GM18505 (cell line): ENCODE data around the gene MALRD1.

ENCODE experiments used
- ATAC-seq: cut with Tn5 transposase; IDR thresholded peaks from one replicate; pipeline ENCODE4 v1.9.1; 2021; ENCODE audit not compliant: unreplicated experiment
- POLR2A ChIP-seq: IDR thresholded peaks from 4 replicates; pipeline ENCODE4 v1.6.1; 2011; ENCODE audit warnings: borderline replicate concordance; ENCODE audit not compliant: insufficient read depth, insufficient read length; ENCODE audit errors: extremely low read depth

The MALRD1 gene

GRCh38 chr10:19629567-19629966, 581.0 kb downstream of the MALRD1 start:
- no peak for TF ChIP-seq POLR2A
- ATAC-seq, result no peak

GRCh38 chr10:19634163-19634562, 585.6 kb downstream of the MALRD1 start:
- ATAC-seq, result no peak
- TF ChIP-seq POLR2A, result no peak

- no peak for TF ChIP-seq POLR2A
- no peak for ATAC-seq
These were observed 589.7 kb downstream of the MALRD1 start for GRCh38 chr10:19638182-19638895.

GRCh38 chr10:19638896-19639233, 590.3 kb downstream of the MALRD1 start:
- ATAC-seq, result no peak
- no peak for TF ChIP-seq POLR2A

GRCh38 chr10:19640566-19641263, 592.1 kb downstream of the MALRD1 start:
- no peak for ATAC-seq

GRCh38 chr10:19651549-19651948, 602.9 kb downstream of the MALRD1 start:
- ATAC-seq, result no peak

More at GRCh38 chr10:19640566-19641263, 592.1 kb downstream of the MALRD1 start:
- no peak for TF ChIP-seq POLR2A

GRCh38 chr10:19652750-19653149, 604.1 kb downstream of the MALRD1 start:
- no peak for ATAC-seq
- TF ChIP-seq POLR2A, result no peak

More at GRCh38 chr10:19651549-19651948, 602.9 kb downstream of the MALRD1 start:
- no peak for TF ChIP-seq POLR2A

GRCh38 chr10:19653931-19654330, 605.3 kb downstream of the MALRD1 start:
- no peak for ATAC-seq
- TF ChIP-seq POLR2A, result no peak

GRCh38 chr10:19654576-19654975, 606.0 kb downstream of the MALRD1 start:
- ATAC-seq, result no peak
- no peak for TF ChIP-seq POLR2A

- no peak for ATAC-seq
- no peak for TF ChIP-seq POLR2A
These were observed 607.9 kb downstream of the MALRD1 start for GRCh38 chr10:19656420-19657042.

- no peak for TF ChIP-seq POLR2A
- ATAC-seq, result no peak
These were observed 609.5 kb downstream of the MALRD1 start for GRCh38 chr10:19658131-19658530.

GRCh38 chr10:19658622-19659233, 610.1 kb downstream of the MALRD1 start:
- ATAC-seq, result no peak
- no peak for TF ChIP-seq POLR2A

- ATAC-seq, result no peak
- TF ChIP-seq POLR2A, result no peak
These were observed 611.5 kb downstream of the MALRD1 start for GRCh38 chr10:19659920-19660655.

- no peak for ATAC-seq
These were observed 614.7 kb downstream of the MALRD1 start for GRCh38 chr10:19663344-19663743.

GRCh38 chr10:19668116-19668515, 619.5 kb downstream of the MALRD1 start:
- TF ChIP-seq POLR2A, result no peak
- ATAC-seq, result no peak

More at GRCh38 chr10:19663344-19663743, 614.7 kb downstream of the MALRD1 start:
- TF ChIP-seq POLR2A, result no peak
